KMS-11 (cell line): ENCODE measurements around the gene PLA2G12B.
"Not testable (repeated sequence)": the region's sequence is repeated elsewhere in the genome, so short reads cannot be mapped to it uniquely, and the experiment has no call there.

ENCODE experiments used
- H2AFZ ChIP-seq: fragments of 200-600 bp; sonication (generic); 2 replicates; pipeline ENCODE4 v1.6.1; 2016; ENCODE audit warnings: antibody characterized with exemption, mixed run types, low read depth
- H3K27ac ChIP-seq: fragments of 200-600 bp; sonication (generic); 2 replicates; pipeline ENCODE4 v1.6.1; 2016; ENCODE audit warnings: mild to moderate bottlenecking, mixed run types
- H3K27me3 ChIP-seq: fragments of 200-600 bp; sonication (generic); 2 replicates; pipeline ENCODE4 v1.6.1; 2017; ENCODE audit warnings: mild to moderate bottlenecking, low read depth, mixed run types, moderate library complexity; ENCODE audit not compliant: insufficient read depth
- H3K36me3 ChIP-seq: fragments of 200-600 bp; sonication (generic); 2 replicates; pipeline ENCODE4 v1.6.1; 2017; ENCODE audit warnings: mild to moderate bottlenecking, mixed run types; ENCODE audit not compliant: insufficient read depth
- H3K4me1 ChIP-seq: fragments of 200-600 bp; sonication (generic); 2 replicates; pipeline ENCODE4 v1.6.1; 2016; ENCODE audit warnings: mild to moderate bottlenecking, low read depth, mixed run types; ENCODE audit not compliant: poor library complexity, severe bottlenecking
- H3K4me2 ChIP-seq: fragments of 200-600 bp; sonication (generic); 2 replicates; pipeline ENCODE4 v1.7.0; 2016; ENCODE audit warnings: mild to moderate bottlenecking, mixed run types
- H3K4me3 ChIP-seq: fragments of 200-600 bp; sonication (generic); IDR thresholded peaks from 2 replicates; pipeline ENCODE4 v1.6.1; 2017; ENCODE audit warnings: low read depth, low read length, mixed read lengths; ENCODE audit not compliant: insufficient read depth
- H3K79me2 ChIP-seq: fragments of 200-600 bp; sonication (generic); 2 replicates; pipeline ENCODE4 v1.6.1; 2016; ENCODE audit warnings: low read depth, mixed run types; ENCODE audit not compliant: insufficient read depth
- H3K9ac ChIP-seq: fragments of 200-600 bp; sonication (generic); 2 replicates; pipeline ENCODE4 v1.6.1; 2016; ENCODE audit warnings: mild to moderate bottlenecking, mixed run types
- H4K20me1 ChIP-seq: fragments of 200-600 bp; sonication (generic); 2 replicates; pipeline ENCODE4 v1.6.1; 2016; ENCODE audit warnings: mild to moderate bottlenecking, mixed run types; ENCODE audit not compliant: insufficient read depth
- CTCF ChIP-seq: fragments of 200-600 bp; sonication (generic); conservative IDR thresholded peaks from 2 replicates; pipeline ENCODE4 v1.6.1; 2017; ENCODE audit warnings: low read depth, mild to moderate bottlenecking, antibody characterized with exemption, low read length, moderate library complexity, mixed read lengths

PLA2G12B gene

DNA sequence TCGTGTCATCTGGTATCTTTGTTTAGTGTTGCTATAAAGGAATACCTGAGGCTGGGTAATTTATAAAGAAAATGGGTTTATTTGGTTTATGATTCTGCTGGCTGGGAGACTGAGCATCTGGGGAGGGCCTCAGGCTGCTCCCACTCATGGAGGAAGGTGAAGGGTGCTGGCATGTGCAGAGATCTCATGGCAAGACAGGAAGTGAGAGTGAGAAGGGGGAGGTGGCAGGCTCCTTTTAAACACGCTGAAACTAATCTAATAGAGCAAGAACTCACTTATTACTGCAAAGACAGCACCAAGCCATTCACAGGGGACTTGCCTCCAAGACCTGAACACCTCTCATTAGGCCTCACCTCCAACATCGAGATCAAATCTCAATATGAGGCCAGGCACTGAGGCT lies 49.8 kb downstream of the PLA2G12B start:
- no peak overlapping the region for H2AFZ ChIP-seq

DNA sequence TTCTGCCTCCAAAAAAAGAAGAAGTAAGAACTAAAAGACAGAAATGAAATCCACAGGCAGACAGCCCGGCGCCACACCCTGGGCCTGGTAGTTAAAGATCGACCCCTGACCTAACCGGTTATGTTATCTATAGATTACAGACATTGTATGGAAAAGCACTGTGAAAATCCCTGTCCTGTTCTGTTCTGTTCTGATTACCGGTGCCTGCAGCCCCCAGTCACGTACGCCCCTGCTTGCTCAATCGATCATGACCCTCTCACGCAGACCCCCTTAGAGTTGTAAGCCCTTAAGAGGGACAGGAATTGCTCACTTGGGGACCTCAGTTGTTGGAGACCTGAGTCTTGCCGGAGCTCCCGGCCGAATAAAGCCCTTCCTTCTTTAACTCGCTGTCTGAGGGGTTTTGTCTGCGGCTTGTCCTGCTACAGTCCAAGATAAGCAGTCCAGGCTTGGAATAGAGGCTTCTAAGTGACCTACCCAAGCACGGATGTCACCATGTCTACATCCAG lies 50.6 kb downstream of the PLA2G12B start:
- H3K36me3 ChIP-seq, H4K20me1 ChIP-seq, H3K4me2 ChIP-seq, H3K4me3 ChIP-seq, H3K27ac ChIP-seq, H2AFZ ChIP-seq, H3K4me1 ChIP-seq, H3K27me3 ChIP-seq, H3K79me2 ChIP-seq, H3K9ac ChIP-seq: not testable (repeated sequence)

More for the DNA sequence above, 49.8 kb downstream of the PLA2G12B start:
- no peaks in the 10 kb centered on the region for H3K4me1 ChIP-seq
- H3K79me2 ChIP-seq, result no peaks in the 10 kb centered on the region
- H3K4me3 ChIP-seq, result no peak overlapping the region
- no peak overlapping the region for H3K4me2 ChIP-seq
- H4K20me1 ChIP-seq, result no peaks in the 10 kb centered on the region
- TF ChIP-seq CTCF, result no peak
- no peaks in the 10 kb centered on the region for H3K36me3 ChIP-seq
- H3K9ac ChIP-seq, result no peak overlapping the region
- H3K27me3 ChIP-seq, result no peaks in the 10 kb centered on the region
- no peak overlapping the region for H3K27ac ChIP-seq

DNA sequence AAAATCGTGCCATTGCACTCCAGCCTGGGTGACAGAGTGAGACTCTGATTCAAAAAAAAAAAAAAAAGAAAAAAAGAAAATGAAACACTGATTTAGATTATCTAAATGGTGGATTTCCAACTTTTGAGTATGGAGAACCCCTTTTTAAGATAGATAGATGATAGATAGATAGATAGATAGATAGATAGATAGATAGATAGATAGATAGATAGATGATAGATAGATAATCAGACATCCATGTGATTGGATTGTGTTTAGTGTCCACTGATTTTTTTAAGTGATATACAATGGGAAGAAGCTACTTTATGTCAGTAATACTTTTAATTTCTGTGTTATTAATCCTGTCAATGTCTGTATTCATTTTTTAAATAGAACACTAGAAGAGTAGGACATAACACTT lies 55.1 kb downstream of the PLA2G12B start:
- no peaks in the 10 kb centered on the region for H3K79me2 ChIP-seq
- TF ChIP-seq CTCF, result no peak
- no peak overlapping the region for H3K4me2 ChIP-seq
- H3K4me3 ChIP-seq, result no peak overlapping the region
- H3K27ac ChIP-seq, result no peak overlapping the region
- no peaks in the 10 kb centered on the region for H4K20me1 ChIP-seq
- H2AFZ ChIP-seq, result no peak overlapping the region
- H3K27me3 ChIP-seq, result no peaks in the 10 kb centered on the region
- no peaks in the 10 kb centered on the region for H3K4me1 ChIP-seq
- no peak overlapping the region for H3K9ac ChIP-seq
- H3K36me3 ChIP-seq, result no peaks in the 10 kb centered on the region

DNA sequence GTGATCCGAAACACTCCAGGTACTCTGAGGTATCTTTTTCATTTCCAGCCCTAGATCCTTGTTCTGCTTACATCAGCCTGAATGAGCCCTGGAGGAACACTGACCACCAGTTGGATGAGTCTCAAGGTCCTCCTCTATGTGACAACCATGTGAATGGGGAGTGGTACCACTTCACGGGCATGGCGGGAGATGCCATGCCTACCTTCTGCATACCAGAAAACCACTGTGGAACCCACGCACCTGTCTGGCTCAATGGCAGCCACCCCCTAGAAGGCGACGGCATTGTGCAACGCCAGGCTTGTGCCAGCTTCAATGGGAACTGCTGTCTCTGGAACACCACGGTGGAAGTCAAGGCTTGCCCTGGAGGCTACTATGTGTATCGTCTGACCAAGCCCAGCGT lies 56.0 kb downstream of the PLA2G12B start:
- TF ChIP-seq CTCF, result no peak
- no peaks in the 10 kb centered on the region for H3K27me3 ChIP-seq
- H3K4me3 ChIP-seq, result no peak overlapping the region
- no peak overlapping the region for H3K9ac ChIP-seq
- no peak overlapping the region for H2AFZ ChIP-seq
- H4K20me1 ChIP-seq, result no peaks in the 10 kb centered on the region
- no peak overlapping the region for H3K27ac ChIP-seq
- no peaks in the 10 kb centered on the region for H3K36me3 ChIP-seq
- no peaks in the 10 kb centered on the region for H3K79me2 ChIP-seq
- no peak overlapping the region for H3K4me2 ChIP-seq
- H3K4me1 ChIP-seq, result no peaks in the 10 kb centered on the region

GRCh38 chr10:72895236-72895850 lies 59.3 kb downstream of the PLA2G12B start:
- no peaks in the 10 kb centered on the region for H4K20me1 ChIP-seq
- H3K27me3 ChIP-seq, result no peaks in the 10 kb centered on the region
- no peak overlapping the region for H3K27ac ChIP-seq
- H3K4me2 ChIP-seq, result no peak overlapping the region
- H3K79me2 ChIP-seq, result no peaks in the 10 kb centered on the region
- TF ChIP-seq CTCF, result no peak
- H3K4me1 ChIP-seq, result no peaks in the 10 kb centered on the region
- H3K9ac ChIP-seq, result no peak overlapping the region
- no peak overlapping the region for H3K4me3 ChIP-seq
- no peaks in the 10 kb centered on the region for H3K36me3 ChIP-seq
- no peak overlapping the region for H2AFZ ChIP-seq
